Colonic mucosa (tissue), 4 donors: ENCODE data around the gene USHBP1. TPM values are rescaled to one million over a fixed set of nuclear protein-coding genes. Genes with fewer than 3 reads are reported as not detected.

Source experiments
- DNase-seq: peaks from one replicate; pipeline ENCODE4 v3.0.0-alpha.2; 2020
- H3K27ac ChIP-seq: fragments of 200-600 bp; one replicate; pipeline ENCODE4 v1.8.0; 2021
- H3K27me3 ChIP-seq: fragments of 200-600 bp; one replicate; pipeline ENCODE4 v1.8.0; 2021
- H3K36me3 ChIP-seq: fragments of 200-600 bp; one replicate; pipeline ENCODE4 v1.8.0; 2021
- H3K4me1 ChIP-seq: fragments of 200-600 bp; one replicate; pipeline ENCODE4 v1.8.0; 2021; ENCODE audit warnings: mild to moderate bottlenecking
- H3K4me3 ChIP-seq: fragments of 200-600 bp; one replicate; pipeline ENCODE4 v1.8.0; 2021
- H3K9ac ChIP-seq, 2 donors: one replicate each; pipeline ENCODE4 v1.7.0; 2013; ENCODE audit warnings: control low read depth in 2 of 2, low read depth in 2 of 2, low read length in 2 of 2
- H3K9me3 ChIP-seq: fragments of 200-600 bp; one replicate; pipeline ENCODE4 v1.8.0; 2021
- CTCF ChIP-seq: fragments of 200-600 bp; IDR thresholded peaks from one replicate; pipeline ENCODE4 v1.8.0; 2022; ENCODE audit warnings: antibody characterized with exemption, mild to moderate bottlenecking
- intact Hi-C: fragments of 100-400 bp; cut with DNase I; formaldehyde crosslinking; loops from one replicate; pipeline ENCODE4 v1.14.1; 2022
- total RNA-seq, 2 donors: library from RNA; stranded (reverse); fragmentation: NEBNext Ultra II Directional in 1 of 2; extraction: Animal tissue kit (Norgen Biotek cat#: 25700) in 1 of 2; gene quantifications; one replicate each; pipeline ENCODE4 v1.2.1, GENCODE V29; 2021
- donor health status: healthy.
- donor health status: DM: no; HTN: no; CAD: no.
- donor health status: DM: no; HTN: no; CAD: no.

The USHBP1 gene
- total RNA-seq, 2 donors from 2014 or later = 1.1 to 1.3 TPM

- Histone ChIP-seq H3K4me3 (no peak overlapping the region), H3K9ac (peak overlapping the region in 1 of 2 donors; percentile 24), H3K27ac (no peak overlapping the region), H3K36me3 (no peaks in the 10 kb centered on the region), H3K9me3 (no peaks in the 10 kb centered on the region), H3K4me1 (no peaks in the 10 kb centered on the region), H3K27me3 (no peaks in the 10 kb centered on the region)
- DNase-seq = no peak
- TF ChIP-seq CTCF = no peak
- intact Hi-C loops = loop anchor here (5.0 to 10.0 kb wide), 2 partner anchors 94 to 171 kb away; partner anchors contain the start of gene NXNL1
Measured at GRCh38 chr19:17293605-17294004, 29.1 kb upstream of the USHBP1 start.

GRCh38 chr19:17292301-17293074, 27.9 kb upstream of the USHBP1 start:
- intact Hi-C loops = loop anchor here (5.0 to 10.0 kb wide), 2 partner anchors 95 to 172 kb away; partner anchors contain the start of gene NXNL1
- H3K36me3 ChIP-seq = no peaks in the 10 kb centered on the region
- peak; percentile 87 for DNase-seq
- H3K27me3 ChIP-seq = no peaks in the 10 kb centered on the region
- peak overlapping the region; percentile 40 to 87 for H3K9ac ChIP-seq
- no peaks in the 10 kb centered on the region for H3K4me1 ChIP-seq
- TF ChIP-seq CTCF = peak; percentile 70
- H3K27ac ChIP-seq = peak overlapping the region; percentile 54
- H3K9me3 ChIP-seq = no peaks in the 10 kb centered on the region
- H3K4me3 ChIP-seq = peak overlapping the region; percentile 63

- Histone ChIP-seq H3K9me3 (no peaks in the 10 kb centered on the region), H3K27me3 (no peaks in the 10 kb centered on the region), H3K4me1 (no peaks in the 10 kb centered on the region), H3K36me3 (no peaks in the 10 kb centered on the region), H3K4me3 (no peak overlapping the region), H3K9ac (no peak overlapping the region), H3K27ac (no peak overlapping the region)
- intact Hi-C loops = no loop called here
- TF ChIP-seq CTCF = no peak
- peak; percentile 68 for DNase-seq
Measured at GRCh38 chr19:17289489-17289888, 24.9 kb upstream of the USHBP1 start.

GRCh38 chr19:17286752-17287151, 22.2 kb upstream of the USHBP1 start:
- H3K36me3 ChIP-seq = no peaks in the 10 kb centered on the region
- H3K4me3 ChIP-seq = no peak overlapping the region
- H3K27ac ChIP-seq = no peak overlapping the region
- no peak for TF ChIP-seq CTCF
- H3K9me3 ChIP-seq = no peaks in the 10 kb centered on the region
- no peak overlapping the region for H3K9ac ChIP-seq
- DNase-seq = no peak
- peaks cover 3% of the 10 kb centered on the region for H3K27me3 ChIP-seq
- intact Hi-C loops = no loop called here
- peaks cover 8% of the 10 kb centered on the region for H3K4me1 ChIP-seq

GRCh38 chr19:17286263-17286662, 21.7 kb upstream of the USHBP1 start:
- Histone ChIP-seq H3K9me3 (no peaks in the 10 kb centered on the region), H3K4me3 (no peak overlapping the region), H3K27me3 (peaks cover 8% of the 10 kb centered on the region), H3K27ac (no peak overlapping the region), H3K4me1 (peaks cover 12% of the 10 kb centered on the region), H3K9ac (no peak overlapping the region), H3K36me3 (no peaks in the 10 kb centered on the region)
- intact Hi-C loops = no loop called here
- no peak for DNase-seq
- no peak for TF ChIP-seq CTCF
